HepG2 (cell line): ENCODE data around the gene CPEB3. TPM values are rescaled to one million over a fixed set of nuclear protein-coding genes. Genes with fewer than 3 reads are reported as not detected.

Experiments
- ATF7 ChIP-seq, 2 experiments: fragments of 450-650 bp in 1 of 2; sonication (generic) in 1 of 2; formaldehyde crosslinking in 1 of 2; IDR thresholded peaks; 2 replicates each; pipeline versions ENCODE4 v1.4.0 to v1.6.1; 2016 to 2020; ENCODE audit warnings: antibody characterized with exemption in 1 of 2, mild to moderate bottlenecking in 1 of 2, missing genetic modification reagents in 1 of 2
- ATRX ChIP-seq: sonication (generic); formaldehyde crosslinking; IDR thresholded peaks from 2 replicates; pipeline ENCODE4 v1.4.0; 2020; ENCODE audit warnings: missing genetic modification reagents, borderline replicate concordance
- GATA4 ChIP-seq: sonication (generic); IDR thresholded peaks from 2 replicates; pipeline ENCODE4 v1.6.1; 2016; ENCODE audit warnings: antibody characterized with exemption, low read depth, borderline replicate concordance
- HNRNPL ChIP-seq: fragments of 200-400 bp; formaldehyde crosslinking; IDR thresholded peaks from 2 replicates; pipeline ENCODE4 v1.6.1; 2017; ENCODE audit warnings: mild to moderate bottlenecking, low read depth, low read length
- KAT2B ChIP-seq: fragments of 150-350 bp; IDR thresholded peaks from 2 replicates; pipeline ENCODE4 v1.6.1; 2014; ENCODE audit warnings: low read depth, low read length, borderline replicate concordance
- KLF9 ChIP-seq: IDR thresholded peaks from 2 replicates; pipeline ENCODE4 v1.6.1; 2016; ENCODE audit warnings: low read depth
- MTERF4 ChIP-seq: sonication (generic); formaldehyde crosslinking; IDR thresholded peaks from 2 replicates; pipeline ENCODE4 v1.8.0; 2023; ENCODE audit warnings: mild to moderate bottlenecking, missing genetic modification reagents
- PRDM10 ChIP-seq: sonication (generic); formaldehyde crosslinking; IDR thresholded peaks from 2 replicates; pipeline ENCODE4 v1.4.0; 2020; ENCODE audit warnings: low read depth, missing genetic modification reagents
- SMAD1 ChIP-seq: sonication (generic); formaldehyde crosslinking; IDR thresholded peaks from 2 replicates; pipeline ENCODE4 v1.4.0; 2020; ENCODE audit warnings: missing genetic modification reagents, low read depth, mild to moderate bottlenecking, borderline replicate concordance
- SP2 ChIP-seq: sonication (generic); formaldehyde crosslinking; IDR thresholded peaks from 2 replicates; pipeline ENCODE4 v1.5.1; 2020; ENCODE audit warnings: mild to moderate bottlenecking, missing genetic modification reagents
- TARDBP ChIP-seq: sonication (generic); formaldehyde crosslinking; IDR thresholded peaks from 2 replicates; pipeline ENCODE4 v1.8.0; 2022; ENCODE audit warnings: mild to moderate bottlenecking, missing genetic modification reagents
- TFAP4 ChIP-seq: sonication (generic); IDR thresholded peaks from 2 replicates; pipeline ENCODE4 v1.6.1; 2016; ENCODE audit warnings: low read depth, borderline replicate concordance
- TRIM24 ChIP-seq: sonication (generic); formaldehyde crosslinking; IDR thresholded peaks from 2 replicates; pipeline ENCODE4 v1.8.0; 2022; ENCODE audit warnings: mild to moderate bottlenecking, missing genetic modification reagents
- ZBTB14 ChIP-seq: sonication (generic); formaldehyde crosslinking; IDR thresholded peaks from 2 replicates; pipeline ENCODE4 v1.4.0; 2020; ENCODE audit warnings: missing genetic modification reagents
- ZNF138 ChIP-seq: sonication (generic); formaldehyde crosslinking; IDR thresholded peaks from 2 replicates; pipeline ENCODE4 v1.5.0; 2020; ENCODE audit warnings: mild to moderate bottlenecking, low read depth, missing genetic modification reagents
- ZNF724P ChIP-seq: sonication (generic); formaldehyde crosslinking; IDR thresholded peaks from 2 replicates; pipeline ENCODE4 v1.8.0; 2022; ENCODE audit warnings: missing genetic modification reagents, borderline replicate concordance
- ZNF83 ChIP-seq: sonication (generic); formaldehyde crosslinking; IDR thresholded peaks from 2 replicates; pipeline ENCODE4 v1.4.0; 2020; ENCODE audit warnings: missing genetic modification reagents, mild to moderate bottlenecking, borderline replicate concordance
- ZSCAN20 ChIP-seq: sonication (generic); formaldehyde crosslinking; IDR thresholded peaks from 2 replicates; pipeline ENCODE4 v1.4.0; 2020; ENCODE audit warnings: missing genetic modification reagents, mild to moderate bottlenecking, borderline replicate concordance
- polyA plus RNA-seq, 8 experiments: library from polyadenylated mRNA; depleted of rRNA in 3 of 8; stranded (reverse) in 7 of 8; unstranded in 1 of 8; fragments of >200 nt; fragmentation: Illumina TruSeq in 4 of 8; extraction: Trizol in 4 of 8; gene quantifications; 2 replicates each; pipeline versions ENCODE4 v1.2.1 to v1.2.3, GENCODE V29; 2011 to 2016; ENCODE audit warnings: low read depth in 4 of 8, missing spikeins in 1 of 8, mixed read lengths in 1 of 8; ENCODE audit not compliant: insufficient read depth in 1 of 8
- total RNA-seq, 5 experiments: library from RNA; depleted of rRNA; stranded (reverse); fragments of >200 nt; fragmentation: Illumina TruSeq; extraction: Trizol; gene quantifications; 2 replicates each; pipeline ENCODE4 v1.2.3, GENCODE V29; 2016; ENCODE audit warnings: low read depth in 1 of 5
- TF ChIP-seq, protein P1 (sequence below): IDR thresholded peaks from 2 replicates; pipeline ENCODE4 v1.6.1; 2016; ENCODE audit warnings: mild to moderate bottlenecking, missing biosample characterization, missing genetic modification reagents

CPEB3 gene
- total and polyA plus RNA-seq, 2 of the 13 experiments (the other 11 are each of a cell fraction or from before 2014, with no cell fraction given): 0.66 to 0.70 TPM

- TF ChIP-seq ZBTB14 (CRISPR knock-in tag) (no peak), ZNF83 (CRISPR knock-in tag) (no peak), KAT2B (no peak), ZNF138 (CRISPR knock-in tag) (no peak), GATA4 (no peak), MTERF4 (CRISPR knock-in tag) (no peak), TRIM24 (CRISPR knock-in tag) (no peak), TARDBP (CRISPR knock-in tag) (peak; percentile 54; the same call in 1 of the 2 replicates), PRDM10 (no peak), HNRNPL (no peak), ZSCAN20 (CRISPR knock-in tag) (no peak), ZNF724P (CRISPR knock-in tag) (no peak), KLF9 (CRISPR knock-in tag) (no peak), SP2 (CRISPR knock-in tag) (no peak), ATRX (CRISPR knock-in tag) (no peak), ATF7 (IDR thresholded peaks at IDR 0.05) (no peak), ATF7 (CRISPR knock-in tag; IDR thresholded peaks at IDR 0.05) (no peak), TFAP4 (no peak), SMAD1 (no peak)
- TF ChIP-seq, protein P1, sequence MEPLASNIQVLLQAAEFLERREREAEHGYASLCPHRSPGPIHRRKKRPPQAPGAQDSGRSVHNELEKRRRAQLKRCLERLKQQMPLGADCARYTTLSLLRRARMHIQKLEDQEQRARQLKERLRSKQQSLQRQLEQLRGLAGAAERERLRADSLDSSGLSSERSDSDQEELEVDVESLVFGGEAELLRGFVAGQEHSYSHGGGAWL: no peak
Measured at GRCh38 chr10:92113911-92114600, 176.8 kb downstream of the CPEB3 start (continued).
